GM12878 (cell line): ENCODE measurements around the gene CDH16. TPM values are rescaled to one million over a fixed set of nuclear protein-coding genes. Genes with fewer than 3 reads are reported as not detected.

Source experiments
- ATAC-seq: fragments of 200-7000 bp; cut with Tn5 transposase; 3 replicates; pipeline ENCODE4 v1.9.1; 2020; ENCODE audit warnings: mild to moderate bottlenecking, moderate library complexity
- BruUV-seq: library from RNA; stranded (reverse); fragments of 400-500 nt; replicated peaks from 2 replicates; lab custom pipeline; 2021; lab: Mats Ljungman, UMichigan
- CTCF ChIA-PET: fragments of 300-600 bp; sonication (Branson Sonifier 250); formaldehyde crosslinking; extraction: SDS; loops from one replicate; lab custom pipeline; 2021; ENCODE audit warnings: inconsistent platforms; lab: Yijun Ruan, JAX
- POLR2A ChIA-PET: fragments of 350-600 bp; formaldehyde crosslinking; extraction: SDS; loops from one replicate; lab custom pipeline; 2021; ENCODE audit warnings: inconsistent platforms; lab: Charles Lee
- RAD21 ChIA-PET: fragments of 300-600 bp; sonication (Branson Sonifier 250); formaldehyde crosslinking; loops from one replicate; lab custom pipeline; 2023; ENCODE audit warnings: antibody characterized with exemption; ENCODE audit not compliant: unreplicated experiment; lab: Charles Lee
- SMC1A ChIA-PET: fragments of 300-600 bp; sonication (Branson Sonifier 250); formaldehyde crosslinking; loops from one replicate; lab custom pipeline; 2023; ENCODE audit not compliant: unreplicated experiment, uncharacterized antibody; lab: Charles Lee
- DNase-seq: peaks from one replicate; pipeline ENCODE4 v3.0.0-alpha.2; 2011; ENCODE audit warnings: low read depth, low spot score
- FAIRE-seq: peaks from 3 replicates; lab custom pipeline; 2011; peaks lifted over from hg19 to GRCh38; lab: Jason Lieb, UNC
- H2AFZ ChIP-seq: 2 replicates; pipeline ENCODE4 v1.6.0; 2011; ENCODE audit warnings: low read depth, low read length, control low read depth; ENCODE audit not compliant: control insufficient read depth
- H3K27ac ChIP-seq: 2 replicates; pipeline ENCODE4 v1.5.1; 2011; ENCODE audit warnings: control low read depth; ENCODE audit not compliant: control insufficient read depth, insufficient read depth
- H3K27me3 ChIP-seq, 2 experiments: replicated peaks in 1 of 2; 2 replicates each; pipeline versions ENCODE4 v1.6.0 to v1.6.1; 2011; ENCODE audit warnings: low read length in 1 of 2; ENCODE audit not compliant: control insufficient read depth in 2 of 2, insufficient read depth in 2 of 2
- H3K36me3 ChIP-seq, 2 experiments: 2 replicates each; pipeline ENCODE4 v1.5.1; 2011; ENCODE audit warnings: low read length in 1 of 2; ENCODE audit not compliant: control insufficient read depth in 2 of 2, insufficient read depth in 2 of 2
- H3K4me1 ChIP-seq: 2 replicates; pipeline ENCODE4 v1.6.1; 2011; ENCODE audit warnings: mild to moderate bottlenecking, low read length, moderate library complexity, mixed read lengths; ENCODE audit not compliant: control insufficient read depth, insufficient read depth
- H3K4me2 ChIP-seq: 2 replicates; pipeline ENCODE4 v1.6.0; 2011; ENCODE audit warnings: control low read depth; ENCODE audit not compliant: control insufficient read depth, insufficient read depth
- H3K4me3 ChIP-seq: fragments of 200-600 bp; sonication (generic); 2 replicates; pipeline ENCODE4 v1.5.1; 2016
- H3K79me2 ChIP-seq: 2 replicates; pipeline ENCODE4 v1.6.0; 2011; ENCODE audit warnings: low read length; ENCODE audit not compliant: control insufficient read depth, insufficient read depth
- H3K9ac ChIP-seq: 2 replicates; pipeline ENCODE4 v1.8.0; 2011; ENCODE audit warnings: low read length, control low read depth, mixed read lengths; ENCODE audit not compliant: control insufficient read depth, insufficient read depth
- H3K9me3 ChIP-seq: replicated peaks from 3 replicates; pipeline ENCODE4 v1.5.1; 2011; ENCODE audit warnings: mild to moderate bottlenecking, low read length; ENCODE audit not compliant: control insufficient read depth, insufficient read depth
- H4K20me1 ChIP-seq: 2 replicates; pipeline ENCODE4 v1.6.0; 2011; ENCODE audit not compliant: control insufficient read depth, insufficient read depth
- BCL11A ChIP-seq: IDR thresholded peaks from 2 replicates; pipeline ENCODE4 v1.6.1; 2011; ENCODE audit warnings: low read depth, low read length
- BCL3 ChIP-seq: IDR thresholded peaks from 2 replicates; pipeline ENCODE4 v1.6.1; 2011; ENCODE audit warnings: borderline replicate concordance, low read depth, mild to moderate bottlenecking, moderate library complexity, low read length; ENCODE audit not compliant: insufficient read depth, poor library complexity, severe bottlenecking
- CHD1 ChIP-seq: IDR thresholded peaks from 2 replicates; pipeline ENCODE4 v1.6.1; 2012; ENCODE audit warnings: low read depth, low read length, improper control_type of control experiment
- EP300 ChIP-seq, 2 experiments: fragments of 150-350 bp in 1 of 2; IDR thresholded peaks; 2 replicates each; pipeline ENCODE4 v1.6.1; 2011 to 2012; ENCODE audit warnings: low read depth in 2 of 2, low read length in 2 of 2, borderline replicate concordance in 1 of 2, improper control_type of control experiment in 1 of 2, inconsistent platforms in 1 of 2; ENCODE audit not compliant: control insufficient read depth in 1 of 2
- HDAC6 ChIP-seq: fragments of 200-600 bp; sonication (generic); IDR thresholded peaks from one replicate; pipeline ENCODE4 v1.8.0; 2017; ENCODE audit warnings: antibody characterized with exemption; ENCODE audit not compliant: unreplicated experiment
- IRF3 ChIP-seq: fragments of 450-650 bp; IDR thresholded peaks from 2 replicates; pipeline ENCODE4 v1.6.1; 2014; ENCODE audit warnings: mild to moderate bottlenecking
- JUND ChIP-seq: IDR thresholded peaks from 2 replicates; pipeline ENCODE4 v1.6.1; 2012; ENCODE audit warnings: low read depth, mild to moderate bottlenecking, low read length, improper control_type of control experiment, moderate library complexity
- MYB ChIP-seq: fragments of 150-350 bp; IDR thresholded peaks from 2 replicates; pipeline ENCODE4 v1.6.1; 2014; ENCODE audit warnings: mild to moderate bottlenecking, low read depth, low read length, borderline replicate concordance
- NFXL1 ChIP-seq: fragments of 450-650 bp; IDR thresholded peaks from 2 replicates; pipeline ENCODE4 v1.6.1; 2017; ENCODE audit warnings: antibody characterized with exemption, mild to moderate bottlenecking, borderline replicate concordance
- SUPT20H ChIP-seq: IDR thresholded peaks from 2 replicates; pipeline ENCODE4 v1.6.1; 2011; ENCODE audit warnings: low read depth, mild to moderate bottlenecking, low read length, moderate library complexity, borderline replicate concordance; ENCODE audit not compliant: control insufficient read depth
- TCF3 ChIP-seq: IDR thresholded peaks from 2 replicates; pipeline ENCODE4 v1.6.1; 2012; ENCODE audit warnings: low read depth, mild to moderate bottlenecking, low read length, borderline replicate concordance; ENCODE audit not compliant: insufficient read depth
- ZBTB40 ChIP-seq: fragments of 450-650 bp; IDR thresholded peaks from 2 replicates; pipeline ENCODE4 v1.6.1; 2016; ENCODE audit warnings: mild to moderate bottlenecking, moderate library complexity, borderline replicate concordance
- WGBS: methylation state at CpG from one replicate; pipeline ENCODE4 v1.1.6; 2016; ENCODE audit warnings: low lambda C conversion rate; ENCODE audit not compliant: insufficient replicate concordance, insufficient coverage; ENCODE audit errors: missing lambda C conversion rate; 5-methylcytosine and 5-hydroxymethylcytosine counted together
- in situ Hi-C: fragments of 300-500 bp; cut with MboI; formaldehyde crosslinking; loops from 9 replicates; pipeline ENCODE4 v1.14.3; 2018; ENCODE audit warnings: mixed read lengths
- intact Hi-C: fragments of 100-400 bp; cut with micrococcal nuclease; formaldehyde crosslinking; loops from one replicate; pipeline ENCODE4 v1.14.2; 2022; ENCODE audit not compliant: unreplicated experiment
- polyA plus RNA-seq, 11 experiments: library from polyadenylated mRNA; depleted of rRNA in 4 of 11; unstranded in 6 of 11; stranded (reverse) in 5 of 11; fragments of >200 nt; fragmentation: Nextera tagmentation in 4 of 11; fragmentation: Illumina TruSeq in 1 of 11; extraction: Ambion mirVana in 4 of 11; extraction: Trizol in 1 of 11; gene quantifications; 1 replicate in 1 of 11; 2 replicates in 10 of 11; pipeline versions ENCODE4 v1.2.1 to v1.2.3, GENCODE V29; 2011 to 2016; ENCODE audit warnings: inconsistent platforms in 2 of 11, missing spikeins in 2 of 11, low read depth in 1 of 11
- total RNA-seq, 4 experiments: library from RNA; depleted of rRNA in 3 of 4; stranded (reverse); fragments of >200 nt in 3 of 4; fragmentation: Illumina TruSeq in 1 of 4; extraction: Trizol in 1 of 4; gene quantifications; 2 replicates each; pipeline versions ENCODE4 v1.2.1 to v1.2.3, GENCODE V29; 2013 to 2021

CDH16 gene
- total and polyA plus RNA-seq, 10 of the 15 experiments (the other 5 are each of a cell fraction or from before 2014, with no cell fraction given) = 0.05 TPM; not detected in 9

GRCh38 chr16:66940236-66940635, 21.6 kb upstream of the CDH16 start:
- 97% methylated on average over 16 of the region's 16 CpGs for WGBS
- H4K20me1 ChIP-seq = no peaks in the 10 kb centered on the region
- no peak for DNase-seq

GRCh38 chr16:66939366-66939765, 20.7 kb upstream of the CDH16 start:
- FAIRE-seq = no peak
- no peak for ATAC-seq
- ChIA-PET POLR2A (no interaction called here), CTCF (no interaction called here), RAD21 (no interaction called here), SMC1A (no interaction called here)
- Histone ChIP-seq H3K9me3 (no peaks in the 10 kb centered on the region), H3K4me1 (peaks cover 7% of the 10 kb centered on the region), H3K79me2 (peaks cover 16% of the 10 kb centered on the region), H3K36me3 (peaks cover 2 to 3% of the 10 kb centered on the region in 2 experiments), H4K20me1 (no peaks in the 10 kb centered on the region), H3K27me3 (no peaks in the 10 kb centered on the region), H3K27ac (no peak overlapping the region), H3K9ac (no peak overlapping the region), H3K4me2 (no peak overlapping the region), H2AFZ (no peak overlapping the region), H3K4me3 (no peak overlapping the region)
- intact Hi-C loops = no loop called here
- in situ Hi-C loops = loop anchor here (10.0 kb wide), 1 partner anchor 55 kb away; no protein-coding TSS in a partner anchor
- no TSS peak for BruUV-seq
- no peak for DNase-seq
- TF ChIP-seq CHD1 (no peak), BCL11A (no peak), BCL3 (no peak), ZBTB40 (no peak), NFXL1 (no peak)

More at GRCh38 chr16:66940236-66940635, 21.6 kb upstream of the CDH16 start:
- Histone ChIP-seq H3K36me3 (peaks cover 2 to 3% of the 10 kb centered on the region in 2 experiments), H3K4me2 (no peak overlapping the region), H3K27ac (no peak overlapping the region), H3K9me3 (no peaks in the 10 kb centered on the region), H3K79me2 (peaks cover 8% of the 10 kb centered on the region), H3K4me1 (peaks cover 7% of the 10 kb centered on the region), H2AFZ (no peak overlapping the region), H3K9ac (no peak overlapping the region), H3K27me3 (no peaks in the 10 kb centered on the region), H3K4me3 (no peak overlapping the region)
- TF ChIP-seq TCF3 (no peak), HDAC6 (no peak), IRF3 (no peak), SUPT20H (no peak), MYB (no peak), EP300 (IDR thresholded peaks at IDR 0.05; ENCODE audit: borderline replicate concordance in 1 of 2, control insufficient read depth in 1 of 2, low read depth in 2 of 2, low read length in 2 of 2) (no peak), JUND (no peak)
- ATAC-seq = no peak
- BruUV-seq = no TSS peak
- in situ Hi-C loops (no loop called here), intact Hi-C loops (no loop called here)
- ChIA-PET POLR2A (no interaction called here), RAD21 (no interaction called here), CTCF (no interaction called here), SMC1A (no interaction called here)
- FAIRE-seq = no peak
